ENCODE results near the gene PROSER2. TPM values are rescaled to one million over a fixed set of nuclear protein-coding genes. Genes with fewer than 3 reads are reported as not detected.

PROSER2 gene
- total RNA-seq, 4 donors from 2014 or later, result 11.5 to 19.8 (median 13.4) TPM

DNA sequence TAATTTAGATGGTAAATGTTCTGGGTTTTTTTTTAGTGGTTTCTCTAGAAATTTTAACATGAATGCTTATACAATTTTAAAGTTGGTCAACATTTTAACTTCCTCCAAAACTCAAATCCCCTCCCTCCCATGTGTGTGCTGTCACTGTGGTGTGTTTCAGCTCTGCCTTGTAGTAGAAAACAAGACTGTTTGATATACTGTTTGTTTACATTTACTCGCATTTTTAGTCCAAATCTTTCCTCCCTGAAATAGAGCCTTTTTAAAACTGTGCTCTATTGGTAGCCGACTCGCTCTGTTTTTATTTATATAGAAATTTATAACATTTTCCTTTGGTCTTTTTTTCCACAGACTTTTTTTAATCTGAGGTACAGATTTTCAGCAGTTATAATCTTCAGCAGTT is 19.3 kb downstream of the PROSER2 start:
- intact Hi-C loops (cut with DNase I), result no loop called here
- 87 to 91% methylated on average over 3 of the region's 3 CpGs for WGBS, 2 donors
- Histone ChIP-seq H3K36me3 (no peaks in the 10 kb centered on the region), H3K27me3 (no peaks in the 10 kb centered on the region), H3K9me3 (peaks cover 5% of the 10 kb centered on the region), H3K4me3 (replicated peaks in 1 of 3) (no peak overlapping the region), H3K27ac (no peak overlapping the region), H3K4me1 (peaks cover 11 to 12% of the 10 kb centered on the region in 2 donors)
- no peak for DNase-seq
- no peak for TF ChIP-seq POLR2A (IDR thresholded peaks at IDR 0.05)
- TF ChIP-seq, protein P1, sequence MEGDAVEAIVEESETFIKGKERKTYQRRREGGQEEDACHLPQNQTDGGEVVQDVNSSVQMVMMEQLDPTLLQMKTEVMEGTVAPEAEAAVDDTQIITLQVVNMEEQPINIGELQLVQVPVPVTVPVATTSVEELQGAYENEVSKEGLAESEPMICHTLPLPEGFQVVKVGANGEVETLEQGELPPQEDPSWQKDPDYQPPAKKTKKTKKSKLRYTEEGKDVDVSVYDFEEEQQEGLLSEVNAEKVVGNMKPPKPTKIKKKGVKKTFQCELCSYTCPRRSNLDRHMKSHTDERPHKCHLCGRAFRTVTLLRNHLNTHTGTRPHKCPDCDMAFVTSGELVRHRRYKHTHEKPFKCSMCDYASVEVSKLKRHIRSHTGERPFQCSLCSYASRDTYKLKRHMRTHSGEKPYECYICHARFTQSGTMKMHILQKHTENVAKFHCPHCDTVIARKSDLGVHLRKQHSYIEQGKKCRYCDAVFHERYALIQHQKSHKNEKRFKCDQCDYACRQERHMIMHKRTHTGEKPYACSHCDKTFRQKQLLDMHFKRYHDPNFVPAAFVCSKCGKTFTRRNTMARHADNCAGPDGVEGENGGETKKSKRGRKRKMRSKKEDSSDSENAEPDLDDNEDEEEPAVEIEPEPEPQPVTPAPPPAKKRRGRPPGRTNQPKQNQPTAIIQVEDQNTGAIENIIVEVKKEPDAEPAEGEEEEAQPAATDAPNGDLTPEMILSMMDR (IDR thresholded peaks at IDR 0.05), result no peak

DNA sequence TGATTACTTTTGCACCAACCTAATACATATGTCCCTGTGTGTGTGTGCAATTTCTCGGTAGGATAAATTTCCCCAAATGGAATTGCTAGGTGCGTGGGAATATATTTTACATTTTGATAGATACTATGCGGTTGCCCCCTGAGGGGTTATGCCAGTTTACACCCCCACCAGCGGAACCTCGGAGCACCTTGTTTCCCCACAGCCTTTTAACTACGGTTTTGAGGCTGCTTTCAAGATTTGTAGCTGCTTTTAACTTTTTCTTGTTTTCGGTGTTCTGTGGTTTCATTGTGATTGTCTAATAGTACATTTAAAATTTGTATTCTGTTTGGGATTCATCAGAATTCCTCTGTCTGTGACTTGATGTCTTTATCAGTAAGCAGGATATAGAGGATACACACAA is 22.0 kb downstream of the PROSER2 start:
- peaks cover 5% of the 10 kb centered on the region for H3K9me3 ChIP-seq
- no peak for DNase-seq
- H3K36me3 ChIP-seq, result no peaks in the 10 kb centered on the region
- intact Hi-C loops (cut with DNase I), result no loop called here
- H3K27me3 ChIP-seq, result no peaks in the 10 kb centered on the region
- no peak overlapping the region for H3K4me3 ChIP-seq (replicated peaks in 1 of 3)
- peaks cover 9 to 12% of the 10 kb centered on the region in 2 donors for H3K4me1 ChIP-seq
- 86 to 91% methylated on average over 7 of the region's 7 CpGs for WGBS, 2 donors
- no peak for TF ChIP-seq POLR2A (IDR thresholded peaks at IDR 0.05)
- TF ChIP-seq, protein P1 (IDR thresholded peaks at IDR 0.05), result no peak
- peak overlapping the region in 1 of 3 donors; percentile 67 for H3K27ac ChIP-seq

DNA sequence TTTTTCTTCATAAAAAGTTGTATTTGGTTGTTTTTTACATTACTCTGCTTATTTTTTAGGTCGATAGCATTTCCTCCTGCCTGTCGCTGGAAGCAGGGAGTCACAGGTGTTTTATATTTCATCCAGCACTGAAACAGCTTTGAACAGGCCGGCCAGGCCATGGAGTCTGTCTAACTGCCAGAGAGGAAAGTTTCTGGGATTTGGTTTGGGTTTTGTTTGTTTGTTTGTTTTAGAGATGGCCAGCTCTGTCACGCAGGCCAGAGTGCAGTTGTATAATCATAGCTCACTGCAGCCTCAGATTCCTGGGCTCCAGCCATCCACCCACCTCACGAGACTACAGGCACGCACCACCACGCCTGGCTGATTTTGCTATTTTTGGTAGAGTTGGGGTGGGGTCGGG is 23.4 kb downstream of the PROSER2 start:
- no peaks in the 10 kb centered on the region for H3K36me3 ChIP-seq
- peak overlapping the region; percentile 24 to 67 (median 45) for H3K27ac ChIP-seq
- peaks cover 2% of the 10 kb centered on the region for H3K9me3 ChIP-seq
- H3K4me3 ChIP-seq (replicated peaks in 1 of 3), result no peak overlapping the region
- H3K4me1 ChIP-seq, result peaks cover 9 to 12% of the 10 kb centered on the region in 2 donors
- no peaks in the 10 kb centered on the region for H3K27me3 ChIP-seq
- WGBS, 2 donors, result 44 to 54% methylated on average over 8 of the region's 8 CpGs
- TF ChIP-seq, protein P1 (IDR thresholded peaks at IDR 0.05), result no peak
- no peak for TF ChIP-seq POLR2A (IDR thresholded peaks at IDR 0.05)
- intact Hi-C loops (cut with DNase I), result no loop called here
- DNase-seq, result peak; percentile 59 to 78

DNA sequence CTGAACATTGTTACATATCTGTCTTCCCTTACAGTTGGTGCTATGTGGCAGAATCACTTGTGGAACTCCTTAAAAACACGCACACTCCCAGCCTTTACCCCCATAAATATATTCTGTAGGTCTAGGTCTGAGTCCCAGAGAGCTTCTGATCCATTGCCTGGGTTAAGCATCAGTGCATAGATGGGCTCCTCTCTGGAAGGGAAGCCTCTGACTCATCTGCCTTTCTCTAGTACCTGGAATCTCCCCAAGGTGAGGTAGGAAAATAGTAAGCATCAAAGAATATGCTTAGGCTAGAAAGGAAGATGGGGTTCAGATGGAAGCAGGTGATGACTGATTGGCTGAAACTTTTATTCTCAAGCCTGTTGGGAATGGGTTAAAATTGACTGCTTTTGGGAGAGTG is 26.1 kb downstream of the PROSER2 start:
- intact Hi-C loops (cut with DNase I), result no loop called here
- H3K4me1 ChIP-seq, result peaks cover 9 to 12% of the 10 kb centered on the region in 2 donors
- H3K27ac ChIP-seq, result no peak overlapping the region
- peaks cover 0 to 8% of the 10 kb centered on the region in 2 donors for H3K36me3 ChIP-seq
- TF ChIP-seq POLR2A (IDR thresholded peaks at IDR 0.05), result no peak
- TF ChIP-seq, protein P1 (IDR thresholded peaks at IDR 0.05), result no peak
- H3K27me3 ChIP-seq, result no peaks in the 10 kb centered on the region
- no peaks in the 10 kb centered on the region for H3K9me3 ChIP-seq
- no peak overlapping the region for H3K4me3 ChIP-seq (replicated peaks in 1 of 3)
- no peak for DNase-seq
- whole genome bisulfite sequencing, 2 donors, result 93 to 100% methylated on average over 1 of the region's 1 CpG

DNA sequence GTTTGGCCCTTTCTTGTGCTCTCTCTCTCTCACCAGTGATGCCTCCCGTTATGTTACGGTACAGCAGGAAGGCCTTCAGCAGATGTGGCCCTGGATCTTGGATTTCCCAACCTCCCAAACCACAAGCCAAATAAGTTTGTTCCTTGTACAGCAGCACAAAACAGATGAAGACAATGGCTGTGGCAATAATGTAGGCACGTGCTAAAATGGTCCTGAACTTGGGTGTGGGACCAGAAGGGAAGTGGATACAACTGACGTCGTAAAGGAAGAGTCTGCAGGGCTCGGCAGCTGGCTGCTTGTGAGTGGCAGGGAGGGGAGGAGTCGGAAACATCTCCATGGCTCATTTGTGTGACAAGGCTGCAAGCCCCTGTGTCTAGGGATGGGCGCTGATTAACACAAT is 26.8 kb downstream of the PROSER2 start:
- H3K27ac ChIP-seq, result no peak overlapping the region
- no peak overlapping the region for H3K4me3 ChIP-seq (replicated peaks in 1 of 3)
- intact Hi-C loops (cut with DNase I), result no loop called here
- 87 to 90% methylated on average over 8 of the region's 8 CpGs for WGBS, 2 donors
- H3K27me3 ChIP-seq, result no peaks in the 10 kb centered on the region
- H3K36me3 ChIP-seq, result peaks cover 0 to 8% of the 10 kb centered on the region in 2 donors
- TF ChIP-seq POLR2A (IDR thresholded peaks at IDR 0.05), result no peak
- TF ChIP-seq, protein P1 (IDR thresholded peaks at IDR 0.05), result no peak
- H3K9me3 ChIP-seq, result no peaks in the 10 kb centered on the region
- no peak for DNase-seq
- peaks cover 9 to 12% of the 10 kb centered on the region in 2 donors for H3K4me1 ChIP-seq
